GM18502 (cell line): ENCODE data around the gene ARSG.
"Not testable (repeated sequence)": the region's sequence is repeated elsewhere in the genome, so short reads cannot be mapped to it uniquely, and the experiment has no call there.

Source experiments
- ATAC-seq: cut with Tn5 transposase; IDR thresholded peaks from one replicate; pipeline ENCODE4 v1.9.1; 2021; ENCODE audit warnings: mild to moderate bottlenecking; ENCODE audit not compliant: unreplicated experiment, poor library complexity

ARSG gene

GRCh38 chr17:68387435-68388218 is 96.3 kb downstream of the ARSG start:
- no peak for ATAC-seq

- ATAC-seq: no peak
Observed at GRCh38 chr17:68389041-68389440, 97.7 kb downstream of the ARSG start.

GRCh38 chr17:68390888-68391545 is 99.7 kb downstream of the ARSG start:
- no peak for ATAC-seq

- ATAC-seq: no peak
Observed at GRCh38 chr17:68391561-68392268, 100.4 kb downstream of the ARSG start.

- no peak for ATAC-seq
Observed at GRCh38 chr17:68394608-68395331, 103.5 kb downstream of the ARSG start.

GRCh38 chr17:68396226-68397107 is 105.2 kb downstream of the ARSG start:
- no peak for ATAC-seq

GRCh38 chr17:68397108-68397536 is 105.8 kb downstream of the ARSG start:
- ATAC-seq: no peak

GRCh38 chr17:68398691-68399637 is 107.7 kb downstream of the ARSG start:
- ATAC-seq: peak; percentile 80

- no peak for ATAC-seq
Observed at GRCh38 chr17:68399638-68400403, 108.5 kb downstream of the ARSG start.

- no peak for ATAC-seq
Observed at GRCh38 chr17:68400404-68400735, 109.1 kb downstream of the ARSG start.

- no peak for ATAC-seq
Observed at GRCh38 chr17:68401288-68401687, 110.0 kb downstream of the ARSG start.

- ATAC-seq: no peak
Observed at GRCh38 chr17:68403122-68403521, 111.8 kb downstream of the ARSG start.

GRCh38 chr17:68403837-68404236 is 112.5 kb downstream of the ARSG start:
- not testable (repeated sequence) for ATAC-seq

- not testable (repeated sequence) for ATAC-seq
Observed at GRCh38 chr17:68407656-68408055, 116.4 kb downstream of the ARSG start.

- ATAC-seq: not testable (repeated sequence)
Observed at GRCh38 chr17:68413597-68414560, 122.6 kb downstream of the ARSG start.

- ATAC-seq: not testable (repeated sequence)
Observed at GRCh38 chr17:68414901-68415300, 123.6 kb downstream of the ARSG start.

GRCh38 chr17:68417317-68417716 is 126.0 kb downstream of the ARSG start:
- ATAC-seq: no peak
